PC-9 (cell line): ENCODE data around the gene SCGB1A1. TPM values are rescaled to one million over a fixed set of nuclear protein-coding genes. Genes with fewer than 3 reads are reported as not detected.

Source experiments
- BruUV-seq: library from RNA; stranded (reverse); fragments of 400-500 nt; replicated peaks from 2 replicates; lab custom pipeline; 2021; lab: Mats Ljungman, UMichigan
- CTCF ChIA-PET: fragments of 300-600 bp; sonication (Branson Sonifier 250); formaldehyde crosslinking; loops from one replicate; lab custom pipeline; 2022; ENCODE audit warnings: antibody characterized with exemption; lab: Charles Lee
- POLR2A ChIA-PET: fragments of 300-600 bp; sonication (Branson Sonifier 250); formaldehyde crosslinking; loops from one replicate; lab custom pipeline; 2022; ENCODE audit warnings: antibody characterized with exemption; ENCODE audit not compliant: unreplicated experiment; lab: Charles Lee
- DNase-seq, 2 experiments: peaks; one replicate each; pipeline versions ENCODE4 v3.0.0 to v3.0.0-alpha.2; 2015 to 2022; ENCODE audit warnings: mixed read lengths in 1 of 2
- H2AFZ ChIP-seq: fragments of 200-600 bp; sonication (generic); 2 replicates; pipeline ENCODE4 v1.8.1; 2017; ENCODE audit warnings: antibody characterized with exemption
- H3F3A ChIP-seq: fragments of 200-600 bp; sonication (generic); 2 replicates; pipeline ENCODE4 v1.8.1; 2017; ENCODE audit warnings: antibody characterized with exemption, mild to moderate bottlenecking, low read depth; ENCODE audit not compliant: insufficient read depth
- H3K27ac ChIP-seq: fragments of 200-600 bp; sonication (generic); 2 replicates; pipeline ENCODE4 v1.6.1; 2016; ENCODE audit warnings: mixed run types
- H3K27me3 ChIP-seq: fragments of 200-600 bp; sonication (generic); 2 replicates; pipeline ENCODE4 v1.6.1; 2016; ENCODE audit warnings: low read depth, mixed run types; ENCODE audit not compliant: insufficient read depth
- H3K36me3 ChIP-seq: fragments of 200-600 bp; sonication (generic); 2 replicates; pipeline ENCODE4 v1.6.1; 2016; ENCODE audit warnings: low read depth, mixed run types
- H3K4me1 ChIP-seq: fragments of 200-600 bp; sonication (generic); replicated peaks from 2 replicates; pipeline ENCODE4 v1.6.1; 2016; ENCODE audit warnings: mixed run types; ENCODE audit not compliant: insufficient read depth
- H3K4me2 ChIP-seq: fragments of 200-600 bp; sonication (generic); 2 replicates; pipeline ENCODE4 v1.6.1; 2017; ENCODE audit warnings: mixed run types
- H3K4me3 ChIP-seq: fragments of 200-600 bp; sonication (generic); 2 replicates; pipeline ENCODE4 v1.6.1; 2016; ENCODE audit warnings: mixed run types
- H3K79me2 ChIP-seq: fragments of 200-600 bp; sonication (generic); 2 replicates; pipeline ENCODE4 v1.6.1; 2017; ENCODE audit warnings: low read depth, mixed run types
- H3K9me2 ChIP-seq: fragments of 200-600 bp; sonication (generic); 2 replicates; pipeline ENCODE4 v1.8.1; 2017; ENCODE audit warnings: mild to moderate bottlenecking; ENCODE audit not compliant: insufficient read depth
- H3K9me3 ChIP-seq: fragments of 200-600 bp; sonication (generic); 2 replicates; pipeline ENCODE4 v1.8.1; 2016; ENCODE audit warnings: low read depth; ENCODE audit not compliant: insufficient read depth
- H4K20me1 ChIP-seq: fragments of 200-600 bp; sonication (generic); 2 replicates; pipeline ENCODE4 v1.8.1; 2017; ENCODE audit not compliant: insufficient read depth
- CTCF ChIP-seq: fragments of 200-600 bp; sonication (generic); conservative IDR thresholded peaks from 2 replicates; pipeline ENCODE4 v1.6.1; 2017; ENCODE audit warnings: mixed run types, antibody characterized with exemption, mild to moderate bottlenecking, moderate library complexity
- EZH2 ChIP-seq: fragments of 200-600 bp; sonication (generic); IDR thresholded peaks from 2 replicates; pipeline ENCODE4 v1.8.0; 2017; ENCODE audit warnings: antibody characterized with exemption, low read depth
- intact Hi-C: fragments of 100-400 bp; cut with micrococcal nuclease; formaldehyde crosslinking; loops from one replicate; pipeline ENCODE4 v1.10.0; 2022; ENCODE audit not compliant: unreplicated experiment
- total RNA-seq: library from RNA; stranded (reverse); gene quantifications from 2 replicates; pipeline ENCODE4 v1.2.3, GENCODE V29; 2021

The SCGB1A1 gene
- total RNA-seq, 1 experiment from 2014 or later = not detected

DNA sequence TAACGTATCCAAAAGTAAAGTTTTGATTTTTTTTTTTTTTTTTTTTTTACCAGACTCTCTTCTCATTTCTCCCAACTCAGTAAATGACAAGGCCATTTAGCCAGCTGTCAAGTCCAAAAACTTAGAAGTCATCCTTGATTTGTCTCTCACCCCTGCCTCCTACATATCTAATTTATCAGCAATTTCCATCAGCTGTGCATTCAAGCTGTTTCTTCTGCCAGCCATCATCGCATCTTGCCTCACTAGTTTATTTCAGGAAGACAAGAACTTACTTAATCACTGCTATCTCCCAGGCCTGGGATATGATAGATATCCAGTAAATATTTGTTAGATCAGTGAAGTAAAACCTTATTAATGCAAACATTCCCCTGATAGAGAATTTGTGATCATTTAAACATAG, 47.6 kb downstream of the SCGB1A1 start:
- ChIA-PET POLR2A (interaction anchor here (0.6 kb wide), 1 partner anchor 192 kb away, joined by 3 read pairs; no protein-coding TSS in a partner anchor), CTCF (interaction anchor here (0.7 to 1.2 kb wide), 2 partner anchors 38 to 66 kb away, joined by 4 to 6 read pairs; no protein-coding TSS in a partner anchor)
- H3K4me2 ChIP-seq = no peak overlapping the region

DNA sequence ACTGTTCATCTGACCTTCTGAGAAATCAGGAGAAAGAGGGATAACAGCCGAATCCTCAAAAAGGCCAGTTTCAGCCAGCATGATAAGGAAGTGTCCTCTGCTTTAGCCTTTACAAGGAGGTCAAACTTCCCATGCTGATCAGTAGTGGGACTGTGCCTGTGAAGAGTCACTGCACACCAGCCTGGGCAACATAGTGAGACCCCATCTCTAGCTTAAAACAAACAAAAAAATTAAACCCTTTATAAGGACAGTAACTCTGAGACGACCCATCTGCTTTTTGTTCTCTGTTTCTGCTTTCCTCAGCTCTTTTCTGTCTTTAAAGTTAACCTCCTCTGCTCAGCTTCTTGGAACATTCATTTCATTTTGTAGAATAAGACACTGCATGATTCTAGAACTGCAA, 49.7 kb downstream of the SCGB1A1 start:
- Histone ChIP-seq H3K4me1 (peaks cover 30% of the 10 kb centered on the region), H3K79me2 (no peaks in the 10 kb centered on the region), H3K9me3 (no peaks in the 10 kb centered on the region), H4K20me1 (no peaks in the 10 kb centered on the region), H3K4me2 (no peak overlapping the region), H3K27me3 (no peaks in the 10 kb centered on the region), H3F3A (peaks cover 43% of the 10 kb centered on the region), H3K4me3 (no peak overlapping the region), H3K36me3 (no peaks in the 10 kb centered on the region), H3K27ac (no peak overlapping the region), H2AFZ (no peak overlapping the region), H3K9me2 (no peaks in the 10 kb centered on the region)
- intact Hi-C loops = no loop called here
- ChIA-PET POLR2A (no interaction called here), CTCF (no interaction called here)
- BruUV-seq = no TSS peak
- DNase-seq = no peak
- TF ChIP-seq EZH2 (no peak), CTCF (no peak)

More for the DNA sequence above, 47.6 kb downstream of the SCGB1A1 start:
- TF ChIP-seq EZH2 (no peak), CTCF (no peak)
- Histone ChIP-seq H2AFZ (no peak overlapping the region), H3K79me2 (no peaks in the 10 kb centered on the region), H3K27me3 (no peaks in the 10 kb centered on the region), H3K27ac (no peak overlapping the region), H3K4me1 (peaks cover 14% of the 10 kb centered on the region), H3F3A (peaks cover 22% of the 10 kb centered on the region), H4K20me1 (no peaks in the 10 kb centered on the region), H3K36me3 (no peaks in the 10 kb centered on the region), H3K9me2 (no peaks in the 10 kb centered on the region), H3K4me3 (no peak overlapping the region), H3K9me3 (no peaks in the 10 kb centered on the region)
- intact Hi-C loops = no loop called here
- BruUV-seq = no TSS peak
- DNase-seq = no peak

- peak overlapping the region; percentile 93 for H3K27ac ChIP-seq
- no peaks in the 10 kb centered on the region for H3K9me3 ChIP-seq
Observed at GRCh38 chr11:62471603-62472002, 52.8 kb downstream of the SCGB1A1 start.

More at GRCh38 chr11:62471603-62472002, 52.8 kb downstream of the SCGB1A1 start:
- no TSS peak for BruUV-seq
- ChIA-PET CTCF (no interaction called here), POLR2A (no interaction called here)
- Histone ChIP-seq H2AFZ (no peak overlapping the region), H3K4me2 (peak overlapping the region; percentile 66), H3K9me2 (no peaks in the 10 kb centered on the region), H4K20me1 (no peaks in the 10 kb centered on the region), H3K4me3 (no peak overlapping the region), H3K27me3 (no peaks in the 10 kb centered on the region), H3K36me3 (no peaks in the 10 kb centered on the region), H3K4me1 (peaks cover 39% of the 10 kb centered on the region), H3K79me2 (no peaks in the 10 kb centered on the region), H3F3A (peaks cover 46% of the 10 kb centered on the region)
- TF ChIP-seq EZH2 (no peak), CTCF (no peak)
- no peak for DNase-seq
- intact Hi-C loops = no loop called here
